ENCODE measurements around the gene FUZ. TPM values are rescaled to one million over a fixed set of nuclear protein-coding genes. Genes with fewer than 3 reads are reported as not detected.

The FUZ gene
- polyA plus RNA-seq, 1 donor from 2014 or later = 35.4 TPM

GRCh38 chr19:49839713-49840112 lies 26.6 kb upstream of the FUZ start:
- Histone ChIP-seq H3K4me3 (ENCODE audit: low read length) (no peak overlapping the region), H3K79me2 (replicated peaks; ENCODE audit: insufficient read depth, low read length) (no peaks in the 10 kb centered on the region), H3K9ac (ENCODE audit: low read length) (no peak overlapping the region), H3K9me3 (ENCODE audit: low read length) (no peaks in the 10 kb centered on the region), H3K27me3 (ENCODE audit: insufficient read depth, low read depth, low read length) (no peaks in the 10 kb centered on the region), H4K20me1 (ENCODE audit: insufficient read depth) (no peaks in the 10 kb centered on the region), H3K9me2 (ENCODE audit: insufficient read depth, low read length) (no peaks in the 10 kb centered on the region), H2AFZ (ENCODE audit: low read depth, low read length) (no peak overlapping the region), H3F3A (ENCODE audit: insufficient read depth, low read length, poor library complexity, severe bottlenecking) (no peaks in the 10 kb centered on the region), H3K4me2 (ENCODE audit: low read length) (no peak overlapping the region), H3K27ac (ENCODE audit: low read length) (no peak overlapping the region), H3K36me3 (ENCODE audit: insufficient read depth, low read length) (peaks cover 5% of the 10 kb centered on the region)
- TF ChIP-seq TAF1 (IDR thresholded peaks at IDR 0.05; ENCODE audit: low read depth) (no peak), EP300 (conservative IDR thresholded peaks at IDR 0.05; ENCODE audit: poor library complexity, severe bottlenecking) (no peak), SMC3 (conservative IDR thresholded peaks at IDR 0.05; ENCODE audit: poor library complexity) (no peak), REST (IDR thresholded peaks at IDR 0.05; ENCODE audit: borderline replicate concordance) (no peak), MXI1 (conservative IDR thresholded peaks at IDR 0.05; ENCODE audit: poor library complexity, severe bottlenecking) (no peak), EZH2 (IDR thresholded peaks at IDR 0.05; ENCODE audit: borderline replicate concordance, insufficient read depth, low read length, poor library complexity, severe bottlenecking) (no peak), CTCF (IDR thresholded peaks at IDR 0.05; ENCODE audit: poor library complexity, severe bottlenecking) (no peak), RAD21 (conservative IDR thresholded peaks at IDR 0.05) (no peak), POLR2AphosphoS5 (IDR thresholded peaks at IDR 0.05) (no peak)

GRCh38 chr19:49838885-49839588 lies 25.9 kb upstream of the FUZ start:
- no peaks in the 10 kb centered on the region for H3K9me2 ChIP-seq (ENCODE audit: insufficient read depth, low read length)
- no peak overlapping the region for H3K9ac ChIP-seq (ENCODE audit: low read length)
- H4K20me1 ChIP-seq (ENCODE audit: insufficient read depth) = no peaks in the 10 kb centered on the region
- no peaks in the 10 kb centered on the region for H3K79me2 ChIP-seq (replicated peaks; ENCODE audit: insufficient read depth, low read length)
- no peak overlapping the region for H3K27ac ChIP-seq (ENCODE audit: low read length)
- no peak overlapping the region for H3K4me2 ChIP-seq (ENCODE audit: low read length)
- TF ChIP-seq SMC3 (conservative IDR thresholded peaks at IDR 0.05; ENCODE audit: poor library complexity) = no peak
- no peak for TF ChIP-seq RAD21 (conservative IDR thresholded peaks at IDR 0.05)
- TF ChIP-seq POLR2AphosphoS5 (IDR thresholded peaks at IDR 0.05) = no peak
- TF ChIP-seq TAF1 (IDR thresholded peaks at IDR 0.05; ENCODE audit: low read depth) = no peak
- no peak for TF ChIP-seq EP300 (conservative IDR thresholded peaks at IDR 0.05; ENCODE audit: poor library complexity, severe bottlenecking)
- no peak for TF ChIP-seq REST (IDR thresholded peaks at IDR 0.05; ENCODE audit: borderline replicate concordance)
- H3K9me3 ChIP-seq (ENCODE audit: low read length) = no peaks in the 10 kb centered on the region
- peaks cover 5% of the 10 kb centered on the region for H3K36me3 ChIP-seq (ENCODE audit: insufficient read depth, low read length)
- H3K4me3 ChIP-seq (ENCODE audit: low read length) = no peak overlapping the region
- no peaks in the 10 kb centered on the region for H3K27me3 ChIP-seq (ENCODE audit: insufficient read depth, low read depth, low read length)
- no peaks in the 10 kb centered on the region for H3F3A ChIP-seq (ENCODE audit: insufficient read depth, low read length, poor library complexity, severe bottlenecking)
- no peak overlapping the region for H2AFZ ChIP-seq (ENCODE audit: low read depth, low read length)

All from neural cell (in vitro differentiated cells).